HG03196 (cell line): Measurements from ENCODE around the gene B4GALNT1.
A peak's percentile ranks its signal among the peaks of the same experiment; 100 is the strongest.
"Not testable (repeated sequence)": the region's sequence is repeated elsewhere in the genome, so short reads cannot be mapped to it uniquely, and the experiment has no call there.

ENCODE experiments used
- ATAC-seq: cut with Tn5 transposase; IDR thresholded peaks from one replicate; pipeline ENCODE4 v1.9.1; 2021; ENCODE audit not compliant: unreplicated experiment

B4GALNT1 gene

DNA sequence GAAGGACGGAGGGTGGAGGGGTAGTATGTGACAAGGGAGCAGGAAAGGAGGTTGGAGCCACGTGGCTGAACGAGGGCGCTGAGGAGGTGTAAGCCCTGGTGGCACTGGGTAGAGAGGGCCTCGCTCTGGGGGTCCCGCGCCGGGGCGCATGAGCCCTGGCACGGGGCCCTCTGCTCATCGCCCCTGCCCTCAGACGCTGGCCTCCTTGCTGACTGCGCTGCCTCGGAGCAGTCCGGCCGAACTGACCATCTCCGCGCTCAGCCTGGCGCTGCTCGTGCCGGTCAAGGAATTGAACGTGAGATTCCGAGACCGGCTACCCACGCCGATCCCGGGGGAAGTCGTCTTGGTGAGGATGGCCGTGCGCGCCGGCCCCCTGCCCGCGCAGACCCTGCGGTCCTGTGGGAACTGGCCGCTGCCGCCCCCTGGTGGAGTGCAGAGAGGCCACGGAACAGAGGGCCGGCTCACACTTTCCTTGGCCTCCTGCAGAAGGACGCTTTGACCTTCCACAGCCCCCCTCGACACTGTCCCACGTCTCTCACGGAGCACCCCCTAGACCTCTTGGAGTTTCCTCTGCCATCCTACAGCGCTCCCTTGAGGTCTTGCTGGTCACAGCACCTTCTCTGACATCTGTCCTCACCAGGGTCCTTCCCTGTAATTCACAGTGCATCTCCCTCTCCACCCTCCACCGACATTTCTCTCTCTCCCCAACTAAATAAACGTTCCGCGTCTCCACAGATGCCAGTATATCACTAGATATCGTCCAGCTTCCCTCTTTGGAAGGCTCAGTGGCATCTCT lies 11.3 kb downstream of the B4GALNT1 start:
- no peak for ATAC-seq

DNA sequence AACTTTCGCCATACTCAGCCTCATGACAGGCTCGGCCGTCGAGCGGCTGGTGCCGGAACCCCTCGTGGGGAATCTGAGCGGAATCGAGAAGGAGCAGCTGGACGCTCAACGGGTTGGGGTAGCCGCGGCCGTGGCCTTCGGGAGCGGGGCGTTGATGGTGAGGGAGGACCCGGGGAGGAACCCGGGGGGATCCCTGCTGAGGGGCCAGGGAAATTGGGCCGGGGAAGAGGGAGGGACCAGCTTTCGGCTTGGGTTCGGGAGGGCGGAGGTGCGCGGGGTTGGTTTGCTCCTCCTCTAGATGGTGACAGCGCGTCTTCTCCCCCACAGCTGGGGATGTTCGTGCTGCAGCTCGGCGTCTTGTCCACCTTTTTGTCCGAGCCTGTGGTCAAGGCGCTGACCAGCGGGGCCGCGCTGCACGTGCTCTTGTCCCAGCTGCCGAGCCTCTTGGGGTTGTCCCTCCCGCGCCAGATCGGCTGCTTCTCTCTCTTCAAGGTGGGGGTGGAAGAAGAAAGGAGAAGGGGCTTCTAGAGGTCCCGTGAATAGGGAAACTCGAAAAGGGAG lies 12.0 kb downstream of the B4GALNT1 start:
- ATAC-seq: no peak

DNA sequence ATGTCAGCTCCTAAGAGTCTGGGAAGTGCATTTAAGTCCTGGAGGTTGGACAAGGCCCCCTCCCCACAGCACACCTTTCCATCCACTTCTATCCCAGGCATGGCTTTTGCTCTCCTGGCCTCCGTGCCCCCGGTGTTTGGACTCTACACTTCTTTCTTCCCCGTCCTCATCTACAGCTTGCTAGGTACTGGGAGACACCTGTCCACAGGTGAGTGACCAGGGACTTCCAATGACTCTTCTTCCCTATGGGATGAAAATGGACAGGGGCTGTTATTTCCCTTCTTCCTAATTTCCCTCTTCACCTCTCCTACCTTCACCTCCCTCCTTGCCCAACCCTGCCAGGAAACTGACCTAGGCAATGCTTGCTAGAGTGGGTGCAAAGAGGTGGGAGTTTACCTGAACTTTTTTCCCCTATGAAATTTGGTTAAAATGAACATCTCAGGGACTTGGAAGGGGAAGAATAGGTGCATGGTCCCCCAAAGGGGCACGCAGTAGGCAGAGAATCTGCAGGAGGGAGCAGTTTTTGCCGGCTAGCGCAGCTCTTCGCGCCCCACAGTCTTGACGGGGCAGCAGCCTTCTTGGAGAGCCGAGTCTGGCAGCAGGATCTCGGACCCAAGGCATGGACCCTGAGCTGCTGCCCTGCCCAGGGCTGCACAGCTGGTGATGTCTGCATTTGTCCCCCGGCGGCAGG lies 12.6 kb downstream of the B4GALNT1 start:
- no peak for ATAC-seq

DNA sequence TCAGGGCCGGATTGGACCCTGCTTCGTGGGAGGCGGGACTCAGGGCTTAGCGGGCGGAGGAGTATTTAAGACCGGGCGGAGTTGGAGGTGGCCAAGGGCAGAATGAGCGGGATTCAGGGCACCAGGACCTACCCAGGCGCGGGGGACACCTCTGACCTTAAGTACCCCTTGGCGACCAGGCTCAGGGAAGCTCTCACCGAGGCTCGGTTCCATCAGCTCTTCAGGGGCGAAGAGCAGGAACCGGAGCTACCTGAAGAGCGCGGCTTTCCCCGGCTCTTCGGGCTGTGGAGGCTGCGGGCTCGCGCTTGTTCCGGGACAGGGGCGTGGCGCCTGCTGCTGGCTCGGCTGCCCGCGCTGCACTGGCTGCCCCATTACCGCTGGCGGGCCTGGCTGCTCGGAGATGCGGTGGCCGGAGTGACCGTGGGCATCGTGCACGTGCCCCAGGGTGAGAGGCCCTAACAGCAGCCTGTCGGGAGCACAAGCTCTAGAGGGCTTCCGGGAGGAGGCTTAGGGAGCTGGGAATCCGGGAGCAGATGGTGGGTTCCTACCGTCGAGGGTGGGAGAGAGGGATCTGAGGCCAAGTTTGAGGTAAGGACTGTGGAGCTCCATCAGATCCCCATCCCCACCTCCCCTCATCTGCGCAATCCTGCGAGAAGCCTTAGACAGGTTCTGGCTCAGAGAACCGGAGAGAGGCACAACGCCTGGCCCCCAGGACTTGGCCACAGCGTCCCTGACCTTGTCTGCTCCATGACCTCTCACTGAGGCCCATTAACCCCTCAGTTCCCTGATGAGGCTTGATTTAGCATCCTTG lies 13.4 kb downstream of the B4GALNT1 start:
- ATAC-seq: no peak

DNA sequence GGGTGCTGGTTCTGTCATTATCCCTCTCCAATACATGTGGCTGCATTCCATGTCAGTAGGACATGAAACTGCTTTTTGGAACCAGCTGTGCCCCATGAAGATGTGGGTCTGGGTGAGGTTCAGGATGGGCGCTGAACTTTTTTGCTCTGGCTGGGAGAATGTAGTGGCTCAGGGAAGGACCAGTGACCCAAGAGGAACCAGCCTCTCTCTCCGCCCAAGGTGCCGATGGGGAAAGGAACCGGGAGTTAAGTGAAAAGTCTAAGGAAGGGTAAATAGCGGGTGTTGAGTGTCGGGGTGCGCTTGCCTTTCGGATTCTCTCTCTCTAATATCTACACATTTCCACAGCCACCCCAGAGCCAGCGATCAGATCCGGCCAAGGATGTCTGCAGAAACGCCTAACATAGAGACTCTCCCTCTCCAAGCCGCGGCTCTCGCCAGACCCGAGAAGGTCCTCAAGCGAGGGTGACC lies 14.0 kb downstream of the B4GALNT1 start:
- no peak for ATAC-seq

DNA sequence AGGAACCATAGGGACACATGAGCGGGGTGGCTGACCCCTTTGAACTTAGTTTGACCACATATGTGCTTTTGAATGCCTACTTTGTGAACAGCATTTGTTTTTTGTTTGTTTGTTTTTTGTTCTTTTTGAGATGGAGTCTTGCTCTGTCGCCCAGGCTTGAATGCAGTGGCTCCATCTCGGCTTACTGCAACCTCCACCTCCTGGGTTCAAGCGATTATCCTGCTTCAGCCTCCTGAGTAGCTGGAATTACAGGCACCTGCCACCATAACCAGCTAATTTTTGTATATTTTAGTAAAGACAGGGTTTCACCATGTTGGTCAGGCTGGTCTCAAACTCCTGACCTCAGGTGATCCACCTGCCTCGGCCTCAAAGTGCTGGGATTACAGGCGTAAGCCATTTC lies 14.6 kb downstream of the B4GALNT1 start:
- not testable (repeated sequence) for ATAC-seq

DNA sequence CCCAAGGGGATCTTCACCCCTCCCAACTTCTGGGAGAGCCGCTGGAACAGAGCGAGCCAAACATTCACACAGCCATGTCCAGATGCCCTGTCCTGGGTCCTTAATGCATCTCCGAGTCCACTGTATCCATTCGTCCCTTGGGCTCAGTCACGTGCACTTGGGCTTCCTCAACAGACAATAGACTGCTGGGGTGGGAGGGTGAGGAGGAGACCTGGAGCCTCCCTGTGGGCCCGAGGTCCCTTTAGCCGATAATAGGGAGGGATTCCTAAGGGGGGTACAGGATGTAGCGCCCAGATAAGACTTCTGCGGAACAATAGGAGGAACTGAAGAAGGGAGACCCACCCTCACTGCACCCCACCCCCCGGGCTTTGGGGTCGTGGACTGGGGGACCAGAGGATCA lies 15.1 kb downstream of the B4GALNT1 start:
- no peak for ATAC-seq

DNA sequence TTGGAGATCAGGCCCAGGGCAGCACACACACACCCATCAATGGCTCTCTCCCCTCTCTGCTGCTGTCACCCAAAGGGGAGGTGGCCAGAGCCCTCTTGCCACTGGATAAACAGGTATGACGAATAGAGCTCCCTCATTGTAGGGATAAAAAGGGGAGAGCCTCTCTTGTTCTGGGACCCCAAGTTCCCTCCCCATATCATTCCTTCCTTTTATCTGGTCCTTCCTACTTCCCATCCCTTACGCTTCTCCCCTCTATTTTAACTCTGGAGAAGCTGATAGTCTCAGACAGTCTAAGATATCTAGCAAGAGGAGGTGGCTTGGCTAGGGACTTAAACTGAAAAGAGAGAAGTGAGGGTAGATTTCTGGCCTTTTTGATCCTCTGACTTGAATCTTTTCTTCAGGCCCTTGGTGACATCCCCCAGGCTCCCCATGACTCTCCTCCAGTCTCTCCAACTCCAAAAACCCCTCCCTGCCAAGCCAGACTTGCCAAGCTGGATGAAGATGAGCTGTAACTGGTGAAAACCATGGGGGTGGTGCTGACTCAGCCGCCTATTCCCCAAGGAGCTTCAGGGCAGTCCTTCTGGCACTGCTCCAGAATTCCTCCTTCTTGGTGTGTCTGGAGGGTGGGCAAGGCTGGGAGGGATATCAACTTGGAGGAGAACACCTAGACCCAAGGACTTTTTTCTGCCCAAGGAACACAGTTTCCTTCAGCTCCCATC lies 16.5 kb downstream of the B4GALNT1 start:
- no peak for ATAC-seq

DNA sequence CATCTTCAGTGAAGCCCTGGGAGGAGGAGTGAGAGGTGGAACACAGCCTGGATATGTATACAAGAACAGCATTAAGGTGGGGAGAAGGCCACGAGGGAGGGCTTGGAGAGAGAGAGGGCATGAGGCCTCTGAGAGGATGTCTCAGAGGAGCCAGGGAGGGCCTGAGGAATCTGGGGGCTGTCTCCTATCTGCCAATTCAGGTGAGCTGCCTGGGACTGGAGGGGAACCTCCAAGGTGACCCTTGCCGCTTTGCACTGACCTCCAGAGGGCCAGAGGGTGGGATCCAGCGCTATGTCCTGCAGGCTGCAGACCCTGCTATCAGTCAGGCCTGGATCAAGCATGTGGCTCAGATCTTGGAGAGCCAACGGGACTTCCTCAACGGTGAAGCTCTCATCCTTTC lies 17.4 kb downstream of the B4GALNT1 start:
- ATAC-seq: no peak

DNA sequence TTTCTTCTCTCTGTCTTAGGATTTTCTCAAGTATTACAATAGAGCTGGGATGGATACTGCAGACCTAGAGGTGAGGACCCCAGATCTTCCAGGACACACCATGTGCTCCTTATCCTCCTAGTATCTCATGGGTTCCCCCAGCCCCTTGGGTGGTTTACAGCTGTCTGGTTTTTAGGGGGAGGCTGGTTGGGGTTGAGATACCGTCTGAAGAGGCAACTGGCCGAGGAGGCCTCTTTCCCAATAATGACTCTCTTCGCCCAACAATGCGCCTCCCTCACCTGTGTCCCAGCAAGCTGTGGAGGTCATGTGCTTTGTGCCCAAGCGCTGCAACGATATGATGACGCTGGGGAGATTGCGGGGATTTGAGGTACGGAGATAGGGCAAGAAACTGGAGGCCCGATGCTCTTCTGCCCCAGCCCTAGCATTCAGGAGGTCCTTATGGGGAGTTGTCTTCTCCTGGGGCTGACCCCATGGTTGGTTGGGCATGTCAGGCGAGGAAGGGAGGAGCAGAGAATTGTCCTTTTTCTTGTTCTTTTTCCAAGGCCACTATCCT lies 18.0 kb downstream of the B4GALNT1 start:
- no peak for ATAC-seq

DNA sequence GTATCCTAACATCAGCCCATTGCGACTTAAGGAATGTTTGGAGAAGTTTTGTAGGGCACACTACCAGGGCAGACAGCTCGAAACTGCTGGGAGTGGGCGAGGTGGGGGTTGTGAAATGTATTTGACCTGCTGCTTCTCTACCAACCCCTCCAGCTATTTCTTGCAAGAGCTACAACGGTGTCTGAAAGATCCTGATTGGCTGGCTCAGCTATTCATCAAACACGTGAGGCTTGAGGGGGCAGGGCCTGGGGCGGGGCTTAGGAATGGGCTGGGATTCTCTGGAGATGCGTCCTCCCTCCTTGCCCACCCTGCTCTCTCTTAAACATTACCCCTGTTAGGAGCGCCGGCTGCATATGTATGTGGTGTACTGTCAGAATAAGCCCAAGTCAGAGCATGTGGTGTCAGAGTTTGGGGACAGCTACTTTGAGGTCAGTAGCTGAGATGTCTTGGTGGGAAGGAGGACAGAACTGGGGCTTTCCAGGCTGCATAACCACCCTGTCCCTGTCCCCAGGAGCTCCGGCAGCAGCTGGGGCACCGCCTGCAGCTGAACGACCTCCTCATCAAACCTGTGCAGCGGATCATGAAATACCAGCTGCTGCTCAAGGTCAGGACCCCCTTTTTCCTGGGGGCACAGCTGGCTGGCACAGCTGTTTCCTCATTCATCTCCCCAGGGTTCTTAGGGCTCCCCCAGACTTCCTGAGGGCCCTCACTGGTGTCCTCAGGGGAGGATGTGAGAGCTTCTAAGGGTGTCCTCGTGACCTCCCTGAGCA lies 18.6 kb downstream of the B4GALNT1 start:
- ATAC-seq: peak; percentile 52

DNA sequence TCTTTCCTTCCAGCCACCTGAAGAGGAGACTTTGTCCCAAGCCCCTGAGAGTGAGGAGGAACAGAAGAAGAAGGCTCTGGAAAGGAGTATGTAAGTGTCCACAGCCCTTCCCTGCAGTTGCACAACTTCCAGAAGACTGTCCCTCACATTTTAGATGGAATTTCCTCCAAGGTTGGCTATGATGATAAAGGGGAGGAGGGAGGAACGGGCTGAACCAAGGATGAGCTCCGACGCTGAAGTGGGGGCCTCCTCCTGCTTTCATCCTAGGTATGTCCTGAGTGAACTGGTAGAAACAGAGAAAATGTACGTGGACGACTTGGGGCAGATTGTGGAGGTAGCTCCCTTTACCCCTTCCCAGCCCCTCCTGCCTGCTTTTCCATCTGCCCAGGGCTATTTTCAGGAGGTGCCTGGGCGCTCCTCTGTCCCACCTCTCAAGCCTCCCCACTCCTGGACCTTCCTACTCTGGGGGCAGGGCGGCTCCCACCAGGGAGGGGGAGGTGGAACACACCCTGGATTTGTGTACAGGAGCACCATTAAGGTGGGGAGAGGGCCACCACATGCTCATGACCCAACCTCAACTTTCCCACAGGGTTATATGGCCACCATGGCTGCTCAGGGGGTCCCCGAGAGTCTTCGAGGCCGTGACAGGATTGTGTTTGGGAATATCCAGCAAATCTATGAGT lies 19.4 kb downstream of the B4GALNT1 start:
- ATAC-seq: no peak

DNA sequence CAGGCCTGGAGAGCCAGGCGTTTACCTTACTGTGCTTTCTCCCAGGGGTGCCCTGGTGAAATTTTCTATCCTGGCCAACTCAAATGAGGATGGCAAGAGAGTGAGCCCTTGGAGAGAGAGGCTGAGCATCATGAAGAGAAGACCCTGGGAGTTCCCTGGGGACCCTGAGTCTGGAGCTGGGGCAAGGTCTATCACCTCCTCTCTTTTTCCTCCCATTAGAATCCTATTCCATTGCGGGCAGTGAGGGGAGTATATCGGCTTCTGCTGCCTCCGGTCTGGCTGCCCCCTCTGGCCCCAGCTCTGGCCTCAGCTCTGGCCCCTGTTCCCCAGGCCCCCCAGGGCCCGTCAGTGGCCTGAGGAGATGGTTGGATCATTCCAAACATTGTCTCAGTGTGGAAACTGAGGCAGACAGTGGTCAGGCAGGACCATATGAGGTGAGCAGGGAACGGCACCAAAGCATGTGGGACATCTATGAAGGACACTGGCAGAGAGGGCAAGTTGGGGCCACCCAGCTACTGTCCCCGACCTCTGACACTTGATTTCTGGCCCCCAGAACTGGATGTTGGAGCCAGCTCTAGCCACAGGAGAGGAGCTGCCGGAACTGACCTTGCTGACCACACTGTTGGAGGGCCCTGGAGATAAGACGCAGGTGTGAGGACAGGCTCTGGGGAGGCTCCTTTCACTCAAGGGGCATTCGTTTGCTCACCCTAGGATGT lies 20.1 kb downstream of the B4GALNT1 start:
- no peak for ATAC-seq

DNA sequence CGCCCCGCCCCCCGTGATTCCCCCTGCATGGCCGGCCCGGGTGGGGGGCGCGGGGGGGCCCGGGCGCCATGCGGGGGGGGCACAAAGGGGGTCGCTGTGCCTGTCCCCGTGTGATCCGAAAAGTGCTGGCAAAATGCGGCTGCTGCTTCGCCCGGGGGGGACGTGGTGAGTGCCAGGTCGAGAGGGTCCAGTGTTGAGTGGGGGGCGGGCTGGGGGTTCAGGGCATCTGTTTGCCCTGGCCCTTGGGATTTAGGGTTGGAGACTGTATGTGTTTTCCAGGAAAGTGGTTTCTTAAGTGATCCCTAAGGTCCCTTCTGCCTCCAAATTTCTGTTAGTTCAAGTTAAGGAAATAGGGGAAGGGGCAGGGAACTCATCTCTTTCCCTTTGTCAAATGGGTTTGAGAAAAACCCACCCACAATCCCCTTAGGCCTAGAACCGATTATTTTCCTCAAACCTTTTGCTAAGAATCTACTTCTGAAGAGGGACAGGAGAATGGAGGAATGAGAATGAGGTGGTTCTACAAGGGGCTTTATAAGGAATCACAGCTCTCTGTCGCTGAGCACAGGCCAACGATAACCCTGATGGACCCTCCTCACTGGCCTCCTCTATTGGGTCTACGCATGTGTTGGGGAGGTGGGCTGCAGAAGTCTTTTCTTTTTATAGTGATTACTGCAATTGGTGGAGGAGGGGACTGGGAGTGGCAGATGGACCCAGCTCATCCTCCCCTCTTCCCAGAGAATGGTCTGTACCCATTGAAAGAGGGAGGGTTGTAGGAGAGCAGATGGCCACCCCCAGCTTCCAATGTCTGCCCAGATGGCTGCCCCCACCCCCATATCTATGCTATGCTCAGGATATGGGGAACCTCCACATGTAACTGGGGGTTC lies 20.9 kb downstream of the B4GALNT1 start:
- no peak for ATAC-seq

DNA sequence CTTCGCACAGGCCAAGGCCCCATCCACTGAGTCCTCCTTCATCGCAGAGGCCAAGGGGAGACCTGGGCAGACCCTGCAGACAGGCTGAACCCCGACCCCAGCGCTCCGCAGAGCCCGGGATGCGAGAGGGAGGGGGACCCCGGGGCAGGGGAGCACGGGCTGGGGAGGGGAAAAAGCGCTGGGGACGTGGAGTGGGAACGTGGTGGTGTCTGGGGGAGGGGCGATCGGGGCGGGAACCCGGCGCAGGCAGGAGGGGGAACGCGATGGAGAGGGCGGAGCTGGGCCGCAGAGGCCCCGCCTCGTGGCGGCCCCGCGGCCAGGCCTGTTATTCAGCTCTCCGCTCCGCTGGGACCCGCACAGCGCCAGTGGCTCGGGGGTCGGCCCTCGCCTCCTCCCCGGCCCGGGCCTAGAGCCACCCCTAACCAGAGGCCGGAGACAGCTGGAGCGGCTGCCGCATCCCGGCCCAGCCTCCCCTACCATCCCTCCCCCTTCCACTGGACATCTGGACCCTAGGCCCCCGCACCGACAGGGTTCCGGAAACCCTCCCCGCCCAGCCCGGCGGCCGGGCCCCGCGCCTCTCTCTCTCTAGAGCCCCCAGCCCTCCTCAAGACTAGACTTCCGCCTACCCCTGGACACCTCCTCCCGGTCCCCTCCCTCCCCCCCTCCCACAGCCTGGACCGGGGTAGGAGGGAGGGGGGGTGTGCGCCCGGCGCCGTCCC lies 21.7 kb downstream of the B4GALNT1 start, which contains the start of gene ARHGEF25:
ARHGEF25 (plus strand) TSS at position 328 of the 719 bp plus-strand sequence. CDS start 460 bp downstream, outside the sequence.
- no peak for ATAC-seq

DNA sequence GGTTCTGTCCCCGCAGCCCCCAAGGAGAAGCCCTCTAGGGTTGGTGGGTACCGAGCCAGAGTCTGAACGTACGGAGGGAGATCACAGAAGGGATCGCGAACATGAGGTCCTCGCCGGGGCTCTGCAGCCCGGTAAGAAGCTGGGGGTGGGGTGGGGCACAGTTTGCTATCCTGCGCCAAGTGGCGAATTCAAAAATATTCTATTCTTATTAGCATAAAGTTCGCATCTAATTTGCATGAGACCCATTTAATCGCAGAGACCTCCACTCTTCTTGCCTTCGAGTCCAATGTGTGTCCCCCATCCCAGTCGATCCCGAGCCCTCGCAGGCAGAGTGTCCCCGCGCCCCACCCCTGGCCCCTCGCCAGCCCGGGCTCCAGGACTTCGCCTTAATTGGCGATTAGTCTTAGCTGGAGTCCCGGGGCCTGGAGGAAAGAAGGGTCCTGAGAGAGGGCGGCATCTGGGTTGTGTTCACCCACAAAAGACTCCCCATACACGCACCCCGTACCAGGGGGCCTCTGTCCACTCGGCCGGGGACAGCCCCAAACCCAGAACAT lies 22.4 kb downstream of the B4GALNT1 start:
- no peak for ATAC-seq
